ENCODE measurements around the gene CRYBG3.
"Not testable (repeated sequence)": the region's sequence is repeated elsewhere in the genome, so short reads cannot be mapped to it uniquely, and the experiment has no call there.

Gene CRYBG3

DNA sequence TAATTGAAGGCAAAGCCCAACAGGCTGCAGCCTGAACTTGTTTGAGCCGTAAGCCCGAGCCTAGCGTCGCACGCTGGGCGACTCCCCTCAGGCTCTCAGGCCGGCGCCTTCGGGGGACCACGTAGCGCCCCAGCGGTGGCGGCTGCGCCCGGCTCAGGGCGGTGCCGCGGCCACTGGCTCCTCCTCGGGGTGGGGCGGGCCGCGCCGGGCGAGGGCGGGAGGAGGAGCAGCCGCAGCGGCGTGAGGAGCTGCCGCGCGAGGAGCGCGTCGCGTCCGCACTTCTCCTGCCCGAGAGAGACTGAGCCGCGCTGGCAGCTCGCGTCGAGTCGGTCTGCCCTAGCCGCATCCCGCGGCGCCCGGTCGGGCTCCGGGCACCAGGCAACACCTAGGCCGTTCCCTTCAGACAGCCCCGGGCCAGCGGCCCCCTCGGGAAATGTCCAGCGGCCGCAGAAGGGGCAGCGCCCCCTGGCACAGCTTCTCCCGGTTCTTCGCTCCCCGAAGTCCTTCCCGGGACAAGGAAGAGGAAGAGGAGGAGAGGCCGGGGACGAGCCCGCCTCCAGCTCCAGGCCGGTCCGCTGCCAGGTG, at the start of gene CRYBG3:
TSS of gene CRYBG3 (plus strand) at position 238 of the 585 bp plus-strand sequence. CDS start at position 434, 196 bp downstream.
- peak; percentile 90 for DNase-seq

- DNase-seq: no peak
Measured at GRCh38 chr3:97772926-97773325, 48.9 kb upstream of the CRYBG3 start.

DNA sequence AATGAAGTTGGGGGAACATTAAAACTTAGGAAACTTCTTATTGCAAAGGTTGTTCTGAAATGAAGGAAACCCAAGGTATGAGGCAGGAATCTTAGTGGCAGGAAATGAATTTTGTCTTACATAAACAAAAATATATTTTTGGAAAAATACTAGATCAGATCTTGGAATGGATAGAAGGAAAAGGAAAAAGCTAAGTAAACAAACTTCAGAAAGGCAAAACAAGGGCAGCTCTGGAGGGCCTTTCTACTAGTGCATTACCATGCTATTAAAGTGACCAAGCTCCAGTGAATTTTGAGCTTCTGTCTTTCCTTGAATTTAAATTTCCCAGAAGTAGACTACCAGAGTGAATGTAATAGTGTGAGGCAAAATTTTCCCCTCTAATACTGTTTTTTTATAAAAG, 43.7 kb upstream of the CRYBG3 start:
- DNase-seq: no peak

DNA sequence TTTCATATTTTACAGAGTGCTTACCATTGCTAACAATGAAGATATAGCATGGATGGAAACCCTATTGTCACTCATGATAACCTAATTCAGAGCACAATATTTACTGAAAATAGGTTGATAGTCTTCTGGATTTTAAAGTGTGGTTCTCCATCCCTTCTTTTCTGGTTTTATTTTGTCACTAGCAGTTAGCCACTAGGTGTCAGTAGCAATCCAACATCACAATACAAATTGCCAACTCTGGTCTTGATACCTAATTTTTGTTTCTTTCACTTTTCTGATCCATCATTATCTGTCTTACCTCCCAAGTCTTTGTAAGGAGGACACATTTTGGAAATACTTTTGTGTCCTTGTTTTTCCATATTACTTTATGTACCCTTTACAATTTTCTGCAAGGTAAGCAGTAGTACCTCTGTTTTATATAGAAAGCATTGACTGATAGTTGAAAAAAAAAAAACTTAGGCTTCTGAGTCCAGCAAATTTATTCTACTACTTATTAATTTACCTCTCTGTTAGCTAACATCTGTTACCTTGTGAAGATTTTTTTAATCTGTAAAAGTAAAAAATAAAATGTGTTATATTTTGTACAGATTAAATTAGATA, 28.3 kb upstream of the CRYBG3 start:
- peak; percentile 47 for DNase-seq

DNA sequence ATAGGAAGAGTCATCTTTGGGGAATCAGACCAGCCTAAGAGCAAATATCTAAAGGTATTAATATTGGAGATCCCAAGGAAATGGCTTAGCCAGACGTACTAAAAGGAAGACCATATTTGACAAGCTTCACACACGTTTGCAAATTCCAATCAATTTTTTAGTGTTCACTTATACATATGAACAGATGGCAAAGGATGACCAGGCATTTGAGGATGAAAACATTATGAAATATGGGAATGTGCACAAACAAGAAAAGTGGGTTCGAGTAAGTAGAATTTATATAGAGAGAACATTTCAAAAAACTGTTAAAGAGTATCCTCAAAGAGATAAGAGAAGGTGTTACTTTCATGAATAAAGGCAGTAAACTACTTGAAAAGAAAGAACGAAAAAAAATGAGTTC, 25.9 kb upstream of the CRYBG3 start:
- DNase-seq: no peak

GRCh38 chr3:97804471-97804870, 17.3 kb upstream of the CRYBG3 start:
- DNase-seq: no peak

GRCh38 chr3:97810779-97811390, 10.9 kb upstream of the CRYBG3 start:
- no peak for DNase-seq

- DNase-seq: no peak
Measured at GRCh38 chr3:97815149-97815917, 6.5 kb upstream of the CRYBG3 start.

DNA sequence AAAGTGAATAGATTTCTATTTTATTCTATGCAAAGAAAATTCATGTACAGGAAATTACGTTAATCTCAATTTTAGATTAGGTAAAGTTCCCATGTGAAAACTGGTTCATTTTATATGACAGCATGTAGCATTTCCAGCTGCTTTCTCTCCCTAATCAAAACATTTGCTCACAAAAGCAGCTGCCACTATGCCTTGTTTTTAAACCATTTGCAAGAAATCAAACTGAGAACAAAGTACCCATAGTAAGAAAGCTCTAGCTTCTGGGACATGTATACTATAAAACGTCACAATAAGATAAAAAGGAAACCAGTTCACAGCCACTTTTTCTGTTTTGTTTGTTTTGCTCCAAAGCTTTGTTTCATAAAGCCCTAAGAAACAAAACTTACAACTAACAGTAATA, 5.0 kb upstream of the CRYBG3 start:
- no peak for DNase-seq

DNA sequence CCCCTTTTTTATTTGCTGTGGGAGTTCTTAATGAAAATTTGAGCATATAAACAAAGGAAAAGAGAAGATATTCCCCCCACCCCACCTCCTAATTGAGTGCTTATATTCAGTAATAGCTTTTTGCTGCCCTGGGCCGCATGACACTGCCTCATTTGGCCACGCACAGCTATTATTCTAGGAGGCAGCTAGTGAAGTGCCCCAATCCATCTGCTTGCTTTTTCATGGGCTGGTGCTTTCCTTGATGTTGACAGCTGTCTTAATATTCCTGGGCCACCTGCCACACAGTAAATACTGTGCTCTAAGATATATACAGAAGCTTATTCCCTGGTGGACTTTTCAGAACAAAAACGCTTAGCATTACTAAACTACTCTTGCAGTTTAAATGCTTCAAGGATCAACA, 3.8 kb upstream of the CRYBG3 start:
- peak; percentile 70 for DNase-seq

- peak; percentile 15 for DNase-seq
Measured at GRCh38 chr3:97820780-97821179, 1.0 kb upstream of the CRYBG3 start.

- peak; percentile 88 for DNase-seq
Measured at GRCh38 chr3:97821287-97821773, 481 bp upstream of the CRYBG3 start.

GRCh38 chr3:97822359-97822775, 556 bp downstream of the CRYBG3 start:
- no peak for DNase-seq

GRCh38 chr3:97823046-97824004, 1.5 kb downstream of the CRYBG3 start:
- peak; percentile 39 for DNase-seq

GRCh38 chr3:97825101-97825500, 3.3 kb downstream of the CRYBG3 start:
- DNase-seq: no peak

GRCh38 chr3:97827741-97828471, 6.1 kb downstream of the CRYBG3 start:
- no peak for DNase-seq

DNA sequence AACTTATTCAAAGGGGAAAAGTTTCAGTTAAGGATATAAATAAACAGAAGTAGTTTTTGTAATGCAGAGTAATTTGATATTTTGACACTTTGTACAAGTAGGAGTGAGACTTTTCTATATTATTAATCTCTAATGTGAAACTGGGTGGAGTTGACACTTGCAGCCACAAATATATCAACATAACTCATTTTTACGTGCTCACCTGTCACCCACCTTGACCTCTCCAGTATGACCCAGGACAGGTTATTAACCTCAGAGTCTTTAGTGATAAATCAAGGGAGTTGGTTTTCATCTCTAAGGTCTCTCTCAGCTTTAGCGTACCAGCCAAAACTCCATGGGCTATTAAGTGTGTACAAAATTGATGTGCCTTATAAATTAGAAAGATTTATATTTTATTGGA, 7.4 kb downstream of the CRYBG3 start:
- no peak for DNase-seq

GRCh38 chr3:97830638-97831037, 8.8 kb downstream of the CRYBG3 start:
- DNase-seq: no peak

DNA sequence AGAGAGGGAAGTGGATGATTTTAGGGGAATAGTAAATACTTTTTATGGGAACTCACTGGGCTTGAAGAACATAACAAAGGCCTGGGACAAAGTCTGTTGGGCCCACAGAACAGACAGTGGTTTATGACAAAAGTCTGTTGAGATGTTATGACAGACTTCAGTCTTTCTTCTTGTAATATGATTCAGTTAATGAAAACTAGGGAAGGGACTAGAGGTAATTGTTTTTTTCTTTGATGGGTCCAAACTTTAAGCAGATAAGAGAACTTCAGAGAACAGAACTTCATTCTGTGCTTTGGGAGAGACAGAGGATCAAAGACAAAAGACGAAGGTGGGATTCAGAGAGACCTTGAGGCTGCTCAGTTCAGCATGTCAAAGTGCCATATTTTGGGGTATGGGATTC, 9.3 kb downstream of the CRYBG3 start:
- no peak for DNase-seq

- not testable (repeated sequence) for DNase-seq
Measured at GRCh38 chr3:97833184-97833583, 11.4 kb downstream of the CRYBG3 start.

GRCh38 chr3:97835761-97836160, 13.9 kb downstream of the CRYBG3 start:
- DNase-seq: no peak

DNA sequence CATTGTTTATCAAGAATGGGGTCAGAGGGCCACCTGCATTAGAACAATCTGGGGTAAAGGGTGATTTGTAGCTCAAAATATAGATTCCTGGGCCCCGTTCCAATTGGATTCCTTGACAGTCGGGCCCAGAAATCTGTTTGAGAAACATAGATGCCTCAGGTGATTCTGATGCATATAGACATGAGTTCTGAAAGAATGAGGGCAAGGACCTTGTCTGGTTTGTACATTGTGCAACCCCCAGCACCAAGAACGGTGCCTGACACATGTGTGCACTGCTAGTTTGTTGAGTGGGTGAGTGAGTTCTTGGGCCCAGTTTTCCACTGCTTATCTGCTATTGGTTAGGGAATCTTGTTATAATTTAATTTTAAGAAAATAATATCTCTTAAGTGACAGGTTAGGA, 16.6 kb downstream of the CRYBG3 start:
- no peak for DNase-seq
